CD4-positive, alpha-beta T cell treated with Interleukin-6 for 4 hours (primary cell): ENCODE measurements around the gene FAM124A.

Experiments used
- DNase-seq: peaks from one replicate; pipeline ENCODE4 v3.0.0-alpha.2; 2020; ENCODE audit warnings: mixed read lengths

Gene FAM124A

DNA sequence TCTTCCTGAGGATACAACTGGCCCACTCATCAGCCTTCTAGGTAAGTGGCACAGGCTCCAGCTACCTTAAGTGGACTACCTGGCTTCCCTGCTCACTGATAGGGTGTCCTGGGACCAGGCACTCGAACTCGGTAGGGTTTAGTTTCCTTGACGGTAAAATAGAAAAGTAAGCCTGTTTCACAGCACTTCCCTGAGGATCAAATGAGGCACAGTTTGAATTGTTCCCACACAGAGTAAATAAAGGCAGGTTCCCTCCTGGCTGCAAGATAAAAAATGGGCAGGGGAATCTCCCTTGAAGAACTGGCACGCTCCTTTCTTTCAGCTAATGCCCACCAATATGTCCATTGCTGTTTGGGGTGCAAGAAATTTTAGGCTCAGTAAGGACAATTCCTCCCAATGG, 1.1 kb upstream of the FAM124A start:
- DNase-seq: no peak

- DNase-seq: no peak
Observed at GRCh38 chr13:51221674-51222036, 543 bp upstream of the FAM124A start.

DNA sequence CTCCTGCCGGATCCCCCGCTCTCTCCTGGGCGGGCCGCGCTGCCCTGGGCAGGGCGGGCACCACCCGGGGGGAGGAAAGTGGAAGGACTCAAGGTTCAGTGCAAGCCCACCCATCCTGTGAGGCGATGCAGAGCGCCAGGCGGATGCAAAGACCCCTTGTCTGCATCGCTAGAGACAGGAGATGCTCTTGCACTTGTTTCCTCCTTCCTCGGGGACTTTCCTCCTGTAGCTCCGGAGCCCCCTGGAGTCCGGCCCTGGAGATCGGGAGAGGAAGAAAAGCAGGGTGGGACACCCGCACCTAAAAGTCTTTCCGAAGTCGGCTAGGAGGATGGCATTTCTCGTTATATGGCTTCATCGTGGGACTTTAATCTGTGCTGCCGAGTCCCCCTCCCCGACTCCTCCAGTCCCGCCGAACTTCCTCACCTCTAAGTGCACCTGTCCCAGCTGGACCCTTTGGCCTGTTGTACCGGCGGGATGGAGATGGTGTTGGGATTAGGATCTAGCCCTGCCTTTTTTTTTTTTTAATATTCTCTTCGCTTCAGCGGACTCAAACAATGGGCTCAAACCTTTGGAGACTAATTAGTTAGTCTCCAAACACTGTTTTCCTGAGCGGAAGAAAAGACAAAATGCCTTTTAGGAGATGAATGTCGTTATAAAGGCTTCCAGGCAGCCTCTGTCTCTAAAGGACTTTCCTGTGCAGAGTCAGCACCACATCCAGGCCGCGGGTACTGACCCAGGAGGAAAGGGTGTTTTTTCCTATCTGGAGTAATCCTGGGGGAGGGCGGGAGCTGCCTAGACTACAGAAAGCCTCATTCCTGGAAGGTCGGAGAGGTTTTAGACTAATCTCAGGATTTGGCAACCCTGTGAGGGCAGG, 725 bp downstream of the FAM124A start:
- no peak for DNase-seq

GRCh38 chr13:51223560-51224270, 1.5 kb downstream of the FAM124A start:
- no peak for DNase-seq

GRCh38 chr13:51225029-51225428, 2.8 kb downstream of the FAM124A start:
- DNase-seq: no peak

DNA sequence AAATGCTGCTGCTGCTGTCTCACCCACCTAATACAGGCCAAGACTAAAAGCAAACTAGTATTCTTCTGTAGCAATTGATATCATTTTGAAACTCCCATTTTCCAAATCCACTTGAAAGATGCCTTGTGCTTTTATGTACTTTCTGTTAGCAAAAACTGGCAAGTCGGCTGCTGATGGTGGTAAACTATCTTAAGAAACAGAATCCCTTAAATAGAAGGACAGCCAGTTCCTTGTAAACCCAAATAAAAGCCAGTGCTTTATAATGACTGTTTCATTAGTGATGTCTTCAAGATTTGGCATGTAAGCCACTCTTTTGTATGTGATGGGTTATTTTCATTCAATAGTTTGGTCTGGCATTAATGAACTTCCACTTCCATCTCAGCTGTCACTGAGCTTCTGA, 5.2 kb downstream of the FAM124A start:
- DNase-seq: no peak

GRCh38 chr13:51229101-51229719, 7.0 kb downstream of the FAM124A start:
- DNase-seq: no peak

DNA sequence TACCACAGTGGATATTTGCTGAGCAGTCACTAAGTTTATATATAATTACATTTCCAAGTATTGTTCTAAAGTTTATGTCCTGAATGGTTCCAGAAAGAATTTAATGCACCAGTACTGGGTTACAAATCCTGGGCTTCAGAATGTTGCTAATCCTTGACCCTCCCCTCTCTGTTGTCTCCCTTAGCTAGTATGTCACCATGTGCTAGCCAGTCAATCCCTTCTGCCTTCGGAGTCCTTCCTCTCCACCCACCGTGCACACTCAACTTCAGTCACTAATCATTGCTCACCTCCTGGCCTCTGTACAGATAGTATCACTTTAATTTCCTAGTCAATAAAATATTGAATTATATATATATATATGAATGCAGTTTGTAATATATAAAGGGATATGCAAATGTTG, 7.5 kb downstream of the FAM124A start:
- no peak for DNase-seq

DNA sequence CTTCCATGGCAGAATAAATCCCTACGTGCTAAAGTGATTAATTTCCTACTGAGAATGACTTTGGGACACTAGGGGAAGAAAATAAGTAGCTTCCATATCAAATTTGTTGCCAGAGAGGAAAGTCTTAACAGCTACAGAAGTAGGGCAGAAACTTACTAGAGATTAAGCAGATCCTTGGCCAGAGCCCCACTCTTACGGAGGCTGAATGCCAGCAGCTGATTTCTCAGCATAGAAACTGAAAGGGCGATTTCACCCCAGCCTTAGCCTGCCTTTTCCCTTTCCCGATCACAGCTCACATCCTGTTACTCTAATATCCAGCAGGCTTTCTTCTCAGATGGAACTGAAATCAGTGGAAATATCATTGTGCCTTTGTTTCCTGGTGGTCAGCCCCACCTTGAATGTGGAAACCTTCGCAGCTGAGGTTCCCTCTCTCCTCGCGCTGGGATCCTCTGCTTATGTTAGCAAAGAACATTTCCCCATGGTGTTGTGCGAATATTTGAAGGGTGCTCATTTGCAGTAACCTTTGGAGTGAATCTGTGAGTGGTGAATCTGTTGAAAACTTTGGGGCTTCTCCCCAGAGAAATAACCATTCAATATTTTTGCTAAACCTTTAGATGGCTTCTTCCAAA, 8.4 kb downstream of the FAM124A start:
- no peak for DNase-seq

- no peak for DNase-seq
Observed at GRCh38 chr13:51231456-51231855, 9.3 kb downstream of the FAM124A start.

GRCh38 chr13:51232328-51232727, 10.1 kb downstream of the FAM124A start:
- no peak for DNase-seq

- DNase-seq: no peak
Observed at GRCh38 chr13:51233117-51233826, 11.1 kb downstream of the FAM124A start.

DNA sequence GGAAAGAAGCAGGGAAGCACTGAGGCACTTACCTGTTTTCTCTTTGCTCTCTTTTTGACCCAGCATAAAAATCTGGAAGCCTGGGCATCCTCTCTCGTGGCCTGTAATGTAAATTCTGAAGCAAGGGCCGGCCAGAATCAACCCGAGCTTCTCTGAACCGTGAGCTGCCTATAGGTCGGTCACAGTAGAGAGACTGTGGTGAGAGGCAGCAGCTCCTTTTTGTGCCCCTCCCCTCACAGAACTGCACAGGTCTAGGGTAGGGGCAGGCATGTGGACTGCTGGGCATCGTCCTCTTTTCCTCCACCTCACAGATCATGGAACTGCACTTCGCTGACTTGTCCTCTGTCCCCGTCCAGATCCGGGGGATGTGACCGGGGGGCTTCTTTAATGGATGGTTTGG, 12.5 kb downstream of the FAM124A start:
- DNase-seq: no peak

- no peak for DNase-seq
Observed at GRCh38 chr13:51235186-51235585, 13.0 kb downstream of the FAM124A start.

DNA sequence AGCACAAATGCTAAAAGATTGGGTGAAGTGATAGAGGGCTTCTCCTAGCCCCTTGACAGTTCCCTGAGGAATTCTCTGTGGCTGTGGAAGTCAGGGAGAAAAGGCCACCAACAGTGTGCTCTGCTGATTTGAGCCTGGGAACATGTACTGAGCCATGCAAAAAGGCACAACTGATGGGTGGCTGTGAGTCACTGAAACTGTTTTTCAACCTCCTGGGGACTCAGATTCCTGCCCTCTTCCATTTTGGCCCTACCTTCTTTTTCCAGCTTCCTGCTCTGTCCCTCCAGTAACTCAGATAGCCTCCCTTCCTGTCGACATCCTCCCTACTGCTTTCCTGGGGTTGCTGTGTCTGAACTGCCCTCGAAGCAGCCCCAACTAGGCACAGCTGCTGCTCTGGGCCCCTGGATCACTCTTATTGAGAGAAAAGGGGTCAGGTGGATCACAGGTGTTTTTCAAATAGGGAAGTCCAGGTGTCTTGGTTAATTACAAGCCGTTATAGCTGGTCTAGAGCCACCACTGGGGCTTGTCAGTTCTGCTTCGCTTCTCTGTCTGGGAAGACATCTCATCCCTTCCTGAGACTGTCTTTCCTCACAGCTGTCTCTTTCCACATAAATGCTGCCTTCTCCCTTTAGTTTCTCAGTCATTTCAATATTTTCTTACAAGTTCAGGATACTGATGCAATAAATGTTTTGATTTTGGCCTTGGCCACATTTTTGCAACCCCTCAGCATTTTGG, 13.7 kb downstream of the FAM124A start:
- no peak for DNase-seq

DNA sequence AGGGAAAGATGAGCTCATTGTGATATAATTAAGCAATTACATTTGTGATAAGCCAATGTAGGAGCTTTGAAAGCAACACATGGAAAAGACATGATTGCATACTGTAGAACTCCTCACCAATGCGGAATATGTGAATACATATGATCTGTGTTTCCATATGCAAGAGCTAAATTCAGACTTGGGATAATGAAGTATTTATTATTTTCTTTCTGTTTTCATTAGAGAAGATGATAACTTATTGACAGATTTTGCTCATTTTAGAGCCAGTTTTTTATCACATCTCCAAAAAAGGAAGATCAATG, 14.2 kb downstream of the FAM124A start:
- DNase-seq: no peak

DNA sequence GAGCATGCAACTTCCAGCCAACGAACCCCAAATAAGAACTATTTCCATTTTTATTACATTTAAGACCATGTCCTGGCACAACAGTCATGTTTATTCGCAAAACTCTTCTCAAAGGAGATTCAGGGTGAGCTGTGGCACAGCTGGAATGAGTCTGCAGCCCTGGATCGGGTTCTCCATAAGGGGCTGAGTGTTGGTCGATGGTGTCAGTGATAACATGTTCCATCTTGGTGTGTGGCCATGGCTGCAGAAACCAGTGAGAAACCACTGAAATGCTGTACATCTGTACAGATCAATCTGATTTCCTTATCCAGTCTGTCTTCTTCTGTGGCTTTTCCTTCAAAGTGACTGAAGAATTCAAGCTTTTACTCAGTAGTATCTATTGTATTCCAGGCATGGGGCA, 15.2 kb downstream of the FAM124A start:
- no peak for DNase-seq

GRCh38 chr13:51237887-51238286, 15.7 kb downstream of the FAM124A start:
- DNase-seq: no peak

GRCh38 chr13:51240178-51240577, 18.0 kb downstream of the FAM124A start:
- no peak for DNase-seq

GRCh38 chr13:51240958-51241357, 18.8 kb downstream of the FAM124A start:
- DNase-seq: no peak

GRCh38 chr13:51241720-51242119, 19.5 kb downstream of the FAM124A start:
- no peak for DNase-seq

DNA sequence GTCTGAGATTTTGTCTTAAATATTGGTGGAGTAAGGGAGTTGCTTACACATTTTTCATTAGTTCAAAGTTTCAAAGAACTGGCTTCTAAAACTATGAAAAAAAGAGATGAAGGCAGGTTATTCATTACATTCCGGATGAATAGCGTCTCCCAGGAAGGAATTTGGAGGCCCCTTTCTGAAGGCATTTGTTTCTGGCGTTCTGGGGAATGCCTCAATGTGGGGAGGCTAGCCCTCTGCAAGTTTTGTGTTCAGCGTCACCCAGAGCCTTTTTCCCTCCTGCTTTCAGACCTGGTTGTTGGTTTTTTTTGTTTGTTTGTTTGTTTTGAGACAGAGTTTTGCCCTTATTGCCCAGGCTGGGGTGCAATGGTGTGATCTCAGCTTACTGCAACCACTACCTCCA, 21.0 kb downstream of the FAM124A start:
- DNase-seq: no peak
